Iris pigment epithelial cell (primary cell): ENCODE measurements around the gene SLC16A6.
"Not testable (repeated sequence)": the region's sequence is repeated elsewhere in the genome, so short reads cannot be mapped to it uniquely, and the experiment has no call there.

Experiments used
- DNase-seq: peaks from one replicate; pipeline ENCODE4 v3.0.0-alpha.2; 2011; ENCODE audit warnings: low read depth

SLC16A6 gene

GRCh38 chr17:68289936-68290267 lies 1.0 kb downstream of the SLC16A6 start:
- DNase-seq = peak; percentile 18

GRCh38 chr17:68289473-68289872 lies 1.5 kb downstream of the SLC16A6 start:
- peak; percentile 14 for DNase-seq

- DNase-seq = peak; percentile 33
Measured at GRCh38 chr17:68288804-68289203, 2.1 kb downstream of the SLC16A6 start.

- peak; percentile 32 for DNase-seq
Measured at GRCh38 chr17:68288375-68288774, 2.6 kb downstream of the SLC16A6 start.

GRCh38 chr17:68281965-68282364 lies 9.0 kb downstream of the SLC16A6 start:
- not testable (repeated sequence) for DNase-seq

GRCh38 chr17:68277807-68278206 lies 13.1 kb downstream of the SLC16A6 start:
- no peak for DNase-seq

GRCh38 chr17:68276339-68276738 lies 14.6 kb downstream of the SLC16A6 start:
- DNase-seq = not testable (repeated sequence)

GRCh38 chr17:68273722-68274121 lies 17.2 kb downstream of the SLC16A6 start:
- no peak for DNase-seq

- DNase-seq = peak; percentile 65
Measured at GRCh38 chr17:68265833-68266232, 25.1 kb downstream of the SLC16A6 start.

- DNase-seq = peak; percentile 44
Measured at GRCh38 chr17:68263101-68263681, 27.7 kb downstream of the SLC16A6 start.

GRCh38 chr17:68262467-68262866 lies 28.5 kb downstream of the SLC16A6 start:
- DNase-seq = not testable (repeated sequence)

GRCh38 chr17:68260051-68260762 lies 30.7 kb downstream of the SLC16A6 start:
- DNase-seq = peak; percentile 10

- not testable (repeated sequence) for DNase-seq
Measured at GRCh38 chr17:68259648-68259951, 31.3 kb downstream of the SLC16A6 start.

- DNase-seq = peak; percentile 50
Measured at GRCh38 chr17:68258890-68259647, 31.9 kb downstream of the SLC16A6 start.

- DNase-seq = no peak
Measured at GRCh38 chr17:68257934-68258333, 33.0 kb downstream of the SLC16A6 start.

GRCh38 chr17:68256701-68257100 lies 34.2 kb downstream of the SLC16A6 start:
- DNase-seq = not testable (repeated sequence)

- no peak for DNase-seq
Measured at GRCh38 chr17:68255731-68256538, 35.0 kb downstream of the SLC16A6 start.

- DNase-seq = no peak
Measured at GRCh38 chr17:68255151-68255550, 35.8 kb downstream of the SLC16A6 start.

GRCh38 chr17:68253426-68253825 lies 37.5 kb downstream of the SLC16A6 start:
- not testable (repeated sequence) for DNase-seq

GRCh38 chr17:68249354-68249765 lies 41.6 kb downstream of the SLC16A6 start:
- no peak for DNase-seq

GRCh38 chr17:68248891-68249290 lies 42.0 kb downstream of the SLC16A6 start:
- no peak for DNase-seq

GRCh38 chr17:68248199-68248825 lies 42.6 kb downstream of the SLC16A6 start:
- peak; percentile 58 for DNase-seq
